Fibroblast of villous mesenchyme (primary cell): Measurements from ENCODE around the gene DPP9. TPM values are rescaled to one million over a fixed set of nuclear protein-coding genes. Genes with fewer than 3 reads are reported as not detected.

Experiments used
- DNase-seq: peaks from one replicate; pipeline ENCODE4 v3.0.0-alpha.2; 2010; ENCODE audit warnings: low read depth
- H3K4me3 ChIP-seq: 2 replicates; pipeline ENCODE4 v1.5.1; 2011; ENCODE audit warnings: low read depth, mild to moderate bottlenecking, low read length
- CTCF ChIP-seq: IDR thresholded peaks from 2 replicates; pipeline ENCODE4 v1.5.1; 2012; ENCODE audit warnings: low read depth, mild to moderate bottlenecking, low read length; ENCODE audit not compliant: insufficient read depth
- total RNA-seq: library from RNA; depleted of rRNA; stranded (reverse); fragments of >200 nt; gene quantifications from 2 replicates; pipeline ENCODE4 v1.2.3, GENCODE V29; 2012

Gene DPP9
- total RNA-seq, 1 donor: 30.7 TPM

GRCh38 chr19:4650159-4650558 is 73.5 kb downstream of the DPP9 start:
- no peak overlapping the region for H3K4me3 ChIP-seq
- no peak for DNase-seq
- no peak for TF ChIP-seq CTCF

- no peak for DNase-seq
Measured at GRCh38 chr19:4649392-4650047, 74.1 kb downstream of the DPP9 start.

GRCh38 chr19:4647676-4648644 is 75.7 kb downstream of the DPP9 start:
- no peak for DNase-seq
- TF ChIP-seq CTCF: peak; percentile 7
- no peak overlapping the region for H3K4me3 ChIP-seq

More at GRCh38 chr19:4649392-4650047, 74.1 kb downstream of the DPP9 start:
- no peak for TF ChIP-seq CTCF
- H3K4me3 ChIP-seq: no peak overlapping the region

GRCh38 chr19:4645718-4646117 is 77.9 kb downstream of the DPP9 start:
- no peak overlapping the region for H3K4me3 ChIP-seq
- DNase-seq: no peak
- TF ChIP-seq CTCF: no peak

- no peak overlapping the region for H3K4me3 ChIP-seq
- no peak for DNase-seq
- no peak for TF ChIP-seq CTCF
Measured at GRCh38 chr19:4642625-4643024, 81.0 kb downstream of the DPP9 start.

- no peak overlapping the region for H3K4me3 ChIP-seq
- TF ChIP-seq CTCF: no peak
- no peak for DNase-seq
Measured at GRCh38 chr19:4641132-4641531, 82.5 kb downstream of the DPP9 start.
